Hepatocyte (in vitro differentiated cells): ENCODE data around the gene RIPOR2.

ENCODE experiments used
- CTCF ChIP-seq: fragments of 200-600 bp; sonication (generic); IDR thresholded peaks from 2 replicates; pipeline ENCODE4 v1.5.1; 2016; ENCODE audit warnings: antibody characterized with exemption, mild to moderate bottlenecking; ENCODE audit not compliant: poor library complexity
- EZH2 ChIP-seq: fragments of 200-600 bp; sonication (generic); IDR thresholded peaks from 2 replicates; pipeline ENCODE4 v1.6.1; 2016; ENCODE audit warnings: antibody characterized with exemption, mild to moderate bottlenecking, borderline replicate concordance
- EZH2phosphoT487 ChIP-seq: fragments of 200-600 bp; sonication (generic); IDR thresholded peaks from one replicate; pipeline ENCODE4 v1.6.1; 2018; ENCODE audit warnings: antibody characterized with exemption, mild to moderate bottlenecking, low read depth, moderate library complexity; ENCODE audit not compliant: unreplicated experiment, severe bottlenecking

GRCh38 chr6:24931296-24931695 is 4.5 kb downstream of the RIPOR2 start:
- TF ChIP-seq CTCF, result no peak
- no peak for TF ChIP-seq EZH2phosphoT487
- no peak for TF ChIP-seq EZH2
